ENCODE data around the gene ASCL2.

- no peak for TF ChIP-seq POLR2AphosphoS5 (IDR thresholded peaks at IDR 0.05)
- TF ChIP-seq, protein P1, sequence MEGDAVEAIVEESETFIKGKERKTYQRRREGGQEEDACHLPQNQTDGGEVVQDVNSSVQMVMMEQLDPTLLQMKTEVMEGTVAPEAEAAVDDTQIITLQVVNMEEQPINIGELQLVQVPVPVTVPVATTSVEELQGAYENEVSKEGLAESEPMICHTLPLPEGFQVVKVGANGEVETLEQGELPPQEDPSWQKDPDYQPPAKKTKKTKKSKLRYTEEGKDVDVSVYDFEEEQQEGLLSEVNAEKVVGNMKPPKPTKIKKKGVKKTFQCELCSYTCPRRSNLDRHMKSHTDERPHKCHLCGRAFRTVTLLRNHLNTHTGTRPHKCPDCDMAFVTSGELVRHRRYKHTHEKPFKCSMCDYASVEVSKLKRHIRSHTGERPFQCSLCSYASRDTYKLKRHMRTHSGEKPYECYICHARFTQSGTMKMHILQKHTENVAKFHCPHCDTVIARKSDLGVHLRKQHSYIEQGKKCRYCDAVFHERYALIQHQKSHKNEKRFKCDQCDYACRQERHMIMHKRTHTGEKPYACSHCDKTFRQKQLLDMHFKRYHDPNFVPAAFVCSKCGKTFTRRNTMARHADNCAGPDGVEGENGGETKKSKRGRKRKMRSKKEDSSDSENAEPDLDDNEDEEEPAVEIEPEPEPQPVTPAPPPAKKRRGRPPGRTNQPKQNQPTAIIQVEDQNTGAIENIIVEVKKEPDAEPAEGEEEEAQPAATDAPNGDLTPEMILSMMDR (IDR thresholded peaks at IDR 0.05), result peak; percentile 74 to 93 (median 90)
Observed at GRCh38 chr11:2305140-2305778, 34.9 kb upstream of the ASCL2 start.
